Stomach (tissue), 4 donors: ENCODE data around the gene DMC1.

Experiments
- EP300 ChIP-seq: sonication (generic); formaldehyde crosslinking; IDR thresholded peaks from one replicate; pipeline ENCODE4 v1.6.1; 2017; ENCODE audit warnings: antibody characterized with exemption
- POLR2A ChIP-seq, 4 donors: fragments of 450-650 bp; IDR thresholded peaks; one replicate each; pipeline ENCODE4 v1.6.1; 2016; ENCODE audit warnings: antibody characterized with exemption in 4 of 4, control low read depth in 2 of 4, mild to moderate bottlenecking in 1 of 4, moderate library complexity in 1 of 4
- POLR2AphosphoS5 ChIP-seq, 3 donors: sonication (generic); formaldehyde crosslinking; IDR thresholded peaks; one replicate each; pipeline ENCODE4 v1.6.1; 2016; ENCODE audit warnings: antibody characterized with exemption in 3 of 3
- TF ChIP-seq, protein P1 (sequence below), 7 experiments: fragments of 450-650 bp in 4 of 7; fragments of 200-600 bp in 3 of 7; sonication (generic) in 3 of 7; IDR thresholded peaks; one replicate each; pipeline ENCODE4 v1.5.1; 2016 to 2019; ENCODE audit warnings: antibody characterized with exemption in 7 of 7, control low read depth in 2 of 7, mild to moderate bottlenecking in 1 of 7

DNA sequence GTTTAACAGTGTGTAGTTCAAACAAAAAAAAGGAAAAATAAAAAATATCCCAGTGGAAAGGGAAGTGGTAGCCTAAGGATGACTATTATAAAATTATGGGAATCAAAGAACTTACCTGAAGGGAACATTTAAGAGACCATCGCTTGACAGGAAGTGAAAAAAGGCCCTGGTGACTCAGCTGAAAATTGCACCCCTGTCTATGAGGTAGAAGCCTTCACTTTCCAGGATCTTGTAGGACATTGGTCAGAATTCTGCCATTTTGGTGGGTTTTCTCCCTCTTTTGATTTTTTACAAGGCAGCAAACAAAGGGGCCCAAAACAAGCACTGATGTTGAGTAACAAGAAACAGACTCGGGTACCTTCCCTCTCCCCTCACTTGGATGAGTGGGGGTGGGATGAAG lies 79.5 kb downstream of the DMC1 start:
- no peak for TF ChIP-seq POLR2AphosphoS5 (IDR thresholded peaks at IDR 0.05)
- TF ChIP-seq, protein P1, sequence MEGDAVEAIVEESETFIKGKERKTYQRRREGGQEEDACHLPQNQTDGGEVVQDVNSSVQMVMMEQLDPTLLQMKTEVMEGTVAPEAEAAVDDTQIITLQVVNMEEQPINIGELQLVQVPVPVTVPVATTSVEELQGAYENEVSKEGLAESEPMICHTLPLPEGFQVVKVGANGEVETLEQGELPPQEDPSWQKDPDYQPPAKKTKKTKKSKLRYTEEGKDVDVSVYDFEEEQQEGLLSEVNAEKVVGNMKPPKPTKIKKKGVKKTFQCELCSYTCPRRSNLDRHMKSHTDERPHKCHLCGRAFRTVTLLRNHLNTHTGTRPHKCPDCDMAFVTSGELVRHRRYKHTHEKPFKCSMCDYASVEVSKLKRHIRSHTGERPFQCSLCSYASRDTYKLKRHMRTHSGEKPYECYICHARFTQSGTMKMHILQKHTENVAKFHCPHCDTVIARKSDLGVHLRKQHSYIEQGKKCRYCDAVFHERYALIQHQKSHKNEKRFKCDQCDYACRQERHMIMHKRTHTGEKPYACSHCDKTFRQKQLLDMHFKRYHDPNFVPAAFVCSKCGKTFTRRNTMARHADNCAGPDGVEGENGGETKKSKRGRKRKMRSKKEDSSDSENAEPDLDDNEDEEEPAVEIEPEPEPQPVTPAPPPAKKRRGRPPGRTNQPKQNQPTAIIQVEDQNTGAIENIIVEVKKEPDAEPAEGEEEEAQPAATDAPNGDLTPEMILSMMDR (IDR thresholded peaks at IDR 0.05), result no peak
- TF ChIP-seq POLR2A (IDR thresholded peaks at IDR 0.05), result no peak
- no peak for TF ChIP-seq EP300
